Mesendoderm (in vitro differentiated cells): Measurements from ENCODE around the gene COG6.

Experiments
- DNase-seq: peaks from one replicate; pipeline ENCODE4 v3.0.0; 2013
- H2AK5ac ChIP-seq: 2 replicates; pipeline ENCODE4 v1.6.1; 2013; ENCODE audit warnings: low read length, inconsistent platforms
- H2BK120ac ChIP-seq: 2 replicates; pipeline ENCODE4 v1.6.1; 2013; ENCODE audit warnings: low read depth, mild to moderate bottlenecking, low read length, moderate library complexity, mixed read lengths
- H2BK15ac ChIP-seq: replicated peaks from 2 replicates; pipeline ENCODE4 v1.6.1; 2013; ENCODE audit warnings: low read depth, mild to moderate bottlenecking, moderate library complexity
- H2BK5ac ChIP-seq: 2 replicates; pipeline ENCODE4 v1.6.1; 2013; ENCODE audit warnings: low read length, inconsistent platforms
- H3K18ac ChIP-seq: 2 replicates; pipeline ENCODE4 v1.6.1; 2013; ENCODE audit warnings: mild to moderate bottlenecking, low read length, mixed read lengths
- H3K23ac ChIP-seq: one replicate; pipeline ENCODE4 v1.6.1; 2013; ENCODE audit warnings: low read length
- H3K27ac ChIP-seq: 2 replicates; pipeline ENCODE4 v1.5.1; 2013; ENCODE audit warnings: low read depth, mild to moderate bottlenecking, inconsistent platforms, low read length, moderate library complexity
- H3K27me3 ChIP-seq: 2 replicates; pipeline ENCODE4 v1.6.1; 2013; ENCODE audit warnings: low read length, control low read depth, mild to moderate bottlenecking, inconsistent platforms; ENCODE audit not compliant: insufficient read depth, poor library complexity
- H3K36me3 ChIP-seq: 2 replicates; pipeline ENCODE4 v1.6.1; 2013; ENCODE audit warnings: low read length, inconsistent platforms; ENCODE audit not compliant: control insufficient read depth, insufficient read depth
- H3K4ac ChIP-seq: one replicate; pipeline ENCODE4 v1.6.1; 2013; ENCODE audit warnings: low read depth, mild to moderate bottlenecking, low read length, moderate library complexity
- H3K4me1 ChIP-seq: 2 replicates; pipeline ENCODE4 v1.6.1; 2013; ENCODE audit warnings: low read depth, low read length, inconsistent platforms; ENCODE audit not compliant: control insufficient read depth
- H3K4me2 ChIP-seq: 2 replicates; pipeline ENCODE4 v1.6.1; 2013; ENCODE audit warnings: low read length
- H3K4me3 ChIP-seq: 2 replicates; pipeline ENCODE4 v1.5.1; 2013; ENCODE audit warnings: mild to moderate bottlenecking, low read length
- H3K56ac ChIP-seq: one replicate; pipeline ENCODE4 v1.6.1; 2013; ENCODE audit warnings: low read length
- H3K79me1 ChIP-seq: 2 replicates; pipeline ENCODE4 v1.6.1; 2013; ENCODE audit warnings: low read length, inconsistent platforms
- H3K79me2 ChIP-seq: 2 replicates; pipeline ENCODE4 v1.6.1; 2013; ENCODE audit warnings: mild to moderate bottlenecking, low read length; ENCODE audit not compliant: control insufficient read depth, insufficient read depth
- H3K9ac ChIP-seq: 2 replicates; pipeline ENCODE4 v1.6.1; 2013; ENCODE audit warnings: low read length, inconsistent platforms
- H4K5ac ChIP-seq: one replicate; pipeline ENCODE4 v1.6.1; 2013; ENCODE audit warnings: low read length
- H4K8ac ChIP-seq: one replicate; pipeline ENCODE4 v1.6.1; 2013; ENCODE audit warnings: low read depth, mild to moderate bottlenecking, control low read depth, low read length, moderate library complexity
- WGBS: extraction: QIAGEN DNeasy Blood & Tissue Kit; methylation state at CpG from one replicate; pipeline ENCODE4 v1.1.7; 2013; ENCODE audit warnings: low lambda C conversion rate, missing lambda C conversion rate; ENCODE audit not compliant: insufficient coverage; ENCODE audit errors: extremely low coverage; 5-methylcytosine and 5-hydroxymethylcytosine counted together

The COG6 gene

DNA sequence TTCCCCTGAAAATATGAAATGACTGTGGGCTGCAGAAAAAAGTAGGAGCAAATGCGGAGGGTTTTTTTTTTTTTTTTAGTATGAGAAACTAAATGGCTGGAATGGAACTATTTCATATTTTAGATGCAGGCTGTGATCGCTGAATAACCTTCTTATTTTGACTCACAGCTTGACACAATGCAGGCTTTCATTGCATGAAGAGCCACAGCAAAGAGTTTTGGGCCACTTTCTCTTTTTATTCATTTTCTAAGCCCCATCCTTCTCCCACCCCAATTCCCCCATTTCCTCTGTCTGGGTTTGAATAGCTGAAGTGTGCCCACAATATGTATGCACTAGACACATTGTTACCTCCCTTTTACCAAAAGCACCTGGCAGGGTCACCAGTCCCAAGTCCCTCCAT, 125.9 kb downstream of the COG6 start:
- Histone ChIP-seq H4K8ac (no peak overlapping the region), H3K4ac (no peak overlapping the region), H3K4me1 (peaks cover 2% of the 10 kb centered on the region), H4K5ac (no peak overlapping the region), H3K27ac (no peak overlapping the region), H2BK120ac (no peak overlapping the region), H2BK15ac (no peak overlapping the region), H3K9ac (no peak overlapping the region), H3K79me2 (no peaks in the 10 kb centered on the region), H3K36me3 (no peaks in the 10 kb centered on the region), H3K79me1 (no peaks in the 10 kb centered on the region), H2AK5ac (no peak overlapping the region), H2BK5ac (no peak overlapping the region), H3K4me2 (no peak overlapping the region), H3K56ac (no peak overlapping the region), H3K4me3 (no peak overlapping the region), H3K18ac (no peak overlapping the region), H3K27me3 (no peaks in the 10 kb centered on the region), H3K23ac (no peak overlapping the region)
- WGBS: no CpG with 5 or more reads among the region's 2 CpGs
- no peak for DNase-seq

DNA sequence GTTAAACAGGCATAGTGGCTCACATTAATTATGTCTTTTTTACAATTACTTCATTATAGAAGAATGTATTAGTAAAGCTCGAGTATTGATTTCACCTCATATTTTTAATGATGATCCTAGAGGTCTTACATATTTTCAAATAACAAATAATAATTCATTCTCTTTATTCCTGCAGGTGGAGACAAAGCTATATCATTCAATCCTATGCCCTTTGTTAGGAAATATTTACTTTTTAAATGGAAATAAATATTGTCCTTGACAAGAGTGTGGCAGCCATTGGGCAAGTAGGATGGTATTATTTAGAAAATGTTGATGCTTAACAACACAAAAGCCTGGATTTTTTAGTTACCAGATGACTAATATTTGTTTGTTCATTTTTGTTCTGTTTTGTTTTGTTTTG, 127.6 kb downstream of the COG6 start:
- H3K4me1 ChIP-seq: no peaks in the 10 kb centered on the region
- WGBS: no CpG with 5 or more reads among the region's 1 CpG
- no peak overlapping the region for H3K9ac ChIP-seq
- no peaks in the 10 kb centered on the region for H3K36me3 ChIP-seq
- H4K5ac ChIP-seq: no peak overlapping the region
- H2AK5ac ChIP-seq: no peak overlapping the region
- H3K4me3 ChIP-seq: no peak overlapping the region
- H3K18ac ChIP-seq: no peak overlapping the region
- H3K4me2 ChIP-seq: no peak overlapping the region
- no peaks in the 10 kb centered on the region for H3K79me2 ChIP-seq
- H4K8ac ChIP-seq: no peak overlapping the region
- no peak overlapping the region for H3K27ac ChIP-seq
- no peak overlapping the region for H3K23ac ChIP-seq
- H3K27me3 ChIP-seq: no peaks in the 10 kb centered on the region
- H2BK15ac ChIP-seq: no peak overlapping the region
- H3K56ac ChIP-seq: no peak overlapping the region
- DNase-seq: no peak
- H3K4ac ChIP-seq: no peak overlapping the region
- no peak overlapping the region for H2BK120ac ChIP-seq
- H2BK5ac ChIP-seq: no peak overlapping the region
- H3K79me1 ChIP-seq: no peaks in the 10 kb centered on the region

- no peak overlapping the region for H3K4ac ChIP-seq
- H4K8ac ChIP-seq: no peak overlapping the region
- H3K36me3 ChIP-seq: no peaks in the 10 kb centered on the region
- DNase-seq: no peak
- H2AK5ac ChIP-seq: no peak overlapping the region
- H3K18ac ChIP-seq: no peak overlapping the region
- H3K27me3 ChIP-seq: no peaks in the 10 kb centered on the region
- H2BK120ac ChIP-seq: no peak overlapping the region
- no peaks in the 10 kb centered on the region for H3K79me2 ChIP-seq
- no peak overlapping the region for H3K27ac ChIP-seq
- no peak overlapping the region for H4K5ac ChIP-seq
- no peak overlapping the region for H3K23ac ChIP-seq
- no peak overlapping the region for H3K4me3 ChIP-seq
- H2BK15ac ChIP-seq: no peak overlapping the region
- no peak overlapping the region for H3K4me2 ChIP-seq
- H3K9ac ChIP-seq: no peak overlapping the region
- no peak overlapping the region for H3K56ac ChIP-seq
- WGBS: no CpG with 5 or more reads among the region's 1 CpG
- H3K4me1 ChIP-seq: no peaks in the 10 kb centered on the region
- no peak overlapping the region for H2BK5ac ChIP-seq
- H3K79me1 ChIP-seq: no peaks in the 10 kb centered on the region
Measured at GRCh38 chr13:39784347-39784746, 128.9 kb downstream of the COG6 start.

DNA sequence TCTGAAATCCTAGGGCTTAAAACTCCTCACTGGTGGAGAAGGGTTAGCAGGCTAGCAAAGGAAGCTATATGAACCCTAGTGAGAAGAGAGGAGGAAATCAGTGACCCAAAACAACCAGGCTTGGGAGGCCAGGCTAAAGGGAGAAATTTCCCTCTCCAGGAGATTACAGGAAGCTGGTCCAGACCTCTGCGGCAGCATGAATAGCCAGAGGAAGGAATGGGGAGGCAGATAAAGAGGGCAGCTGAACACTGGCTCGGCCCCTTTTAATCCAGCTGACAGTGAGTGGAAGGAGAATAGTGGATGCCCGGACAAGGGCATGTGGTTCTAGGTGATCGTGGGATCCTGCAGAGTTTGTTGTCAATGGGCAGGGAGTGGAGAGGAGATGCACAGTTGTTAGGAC, 130.6 kb downstream of the COG6 start:
- H3K27me3 ChIP-seq: no peaks in the 10 kb centered on the region
- H3K79me1 ChIP-seq: no peaks in the 10 kb centered on the region
- H3K56ac ChIP-seq: no peak overlapping the region
- H3K23ac ChIP-seq: no peak overlapping the region
- no peak overlapping the region for H3K27ac ChIP-seq
- no peak overlapping the region for H2AK5ac ChIP-seq
- no CpG with 5 or more reads among the region's 4 CpGs for WGBS
- no peak for DNase-seq
- no peak overlapping the region for H3K18ac ChIP-seq
- no peak overlapping the region for H3K4ac ChIP-seq
- H2BK15ac ChIP-seq: no peak overlapping the region
- H3K36me3 ChIP-seq: no peaks in the 10 kb centered on the region
- no peak overlapping the region for H2BK120ac ChIP-seq
- no peak overlapping the region for H4K8ac ChIP-seq
- H4K5ac ChIP-seq: no peak overlapping the region
- H3K79me2 ChIP-seq: no peaks in the 10 kb centered on the region
- no peak overlapping the region for H2BK5ac ChIP-seq
- no peaks in the 10 kb centered on the region for H3K4me1 ChIP-seq
- no peak overlapping the region for H3K9ac ChIP-seq
- H3K4me3 ChIP-seq: no peak overlapping the region
- H3K4me2 ChIP-seq: no peak overlapping the region

DNA sequence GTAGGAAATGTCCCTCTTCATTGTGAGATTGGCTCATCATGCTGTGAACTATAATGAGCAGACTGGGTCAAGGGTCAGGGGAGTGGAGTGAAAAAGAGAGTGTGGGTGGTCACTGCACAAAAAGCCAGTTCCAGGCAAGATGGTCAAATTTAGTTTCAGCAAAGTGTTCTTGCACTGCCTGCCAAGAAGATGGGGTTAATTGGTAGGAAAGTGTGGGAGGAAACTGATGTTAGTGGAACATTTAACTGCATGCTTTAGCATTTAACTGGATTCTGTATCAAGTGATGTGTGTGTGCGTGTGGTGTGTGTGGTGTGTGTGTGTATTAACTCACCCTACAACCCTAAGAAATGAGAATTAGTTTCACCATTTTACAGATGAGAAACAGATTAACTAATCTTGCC, 131.6 kb downstream of the COG6 start:
- no peak overlapping the region for H4K8ac ChIP-seq
- no peaks in the 10 kb centered on the region for H3K36me3 ChIP-seq
- no peak overlapping the region for H2BK5ac ChIP-seq
- H2BK120ac ChIP-seq: no peak overlapping the region
- H3K27me3 ChIP-seq: no peaks in the 10 kb centered on the region
- no peak overlapping the region for H3K4me2 ChIP-seq
- H3K18ac ChIP-seq: no peak overlapping the region
- H3K23ac ChIP-seq: no peak overlapping the region
- H3K4ac ChIP-seq: no peak overlapping the region
- no peaks in the 10 kb centered on the region for H3K79me1 ChIP-seq
- H3K9ac ChIP-seq: no peak overlapping the region
- H2BK15ac ChIP-seq: no peak overlapping the region
- no peak overlapping the region for H3K27ac ChIP-seq
- H3K4me3 ChIP-seq: no peak overlapping the region
- no peak overlapping the region for H4K5ac ChIP-seq
- no peaks in the 10 kb centered on the region for H3K79me2 ChIP-seq
- H3K56ac ChIP-seq: no peak overlapping the region
- no peaks in the 10 kb centered on the region for H3K4me1 ChIP-seq
- DNase-seq: no peak
- H2AK5ac ChIP-seq: no peak overlapping the region
- WGBS: no CpG with 5 or more reads among the region's 1 CpG

DNA sequence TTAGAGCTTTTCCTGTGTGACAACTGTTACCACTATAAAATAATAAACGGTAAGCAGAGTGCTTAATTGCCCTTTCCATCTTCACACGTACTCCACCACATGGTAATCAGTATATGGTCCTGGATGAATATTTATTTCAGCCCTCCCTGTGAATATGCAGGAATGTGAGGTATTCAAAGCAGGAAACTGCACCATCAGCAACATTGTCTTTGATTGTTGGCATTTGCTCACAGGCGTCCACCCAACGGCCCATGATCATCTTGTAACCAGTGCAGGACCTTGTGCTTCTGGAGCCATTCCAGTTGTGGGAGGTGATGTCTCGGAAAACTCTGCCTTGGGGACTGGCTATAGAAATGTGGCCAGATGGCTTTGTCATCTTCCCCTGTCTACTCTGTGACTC, 132.6 kb downstream of the COG6 start:
- Histone ChIP-seq H3K56ac (no peak overlapping the region), H4K8ac (no peak overlapping the region), H2BK120ac (no peak overlapping the region), H3K27me3 (no peaks in the 10 kb centered on the region), H2BK5ac (no peak overlapping the region), H2AK5ac (no peak overlapping the region), H3K9ac (no peak overlapping the region), H4K5ac (no peak overlapping the region), H3K79me1 (no peaks in the 10 kb centered on the region), H3K36me3 (no peaks in the 10 kb centered on the region), H3K4ac (no peak overlapping the region), H3K27ac (no peak overlapping the region), H3K18ac (peak overlapping the region; percentile 28), H2BK15ac (no peak overlapping the region), H3K4me1 (no peaks in the 10 kb centered on the region), H3K4me2 (no peak overlapping the region), H3K79me2 (no peaks in the 10 kb centered on the region), H3K4me3 (no peak overlapping the region), H3K23ac (no peak overlapping the region)
- DNase-seq: peak; percentile 76
- WGBS: no CpG with 5 or more reads among the region's 5 CpGs
